Measurements from ENCODE around the gene CDK4. TPM values are rescaled to one million over a fixed set of nuclear protein-coding genes. Genes with fewer than 3 reads are reported as not detected.
A peak's percentile ranks its signal among the peaks of the same experiment; 100 is the strongest.

Gene CDK4
- total RNA-seq: 100 to 1,000 TPM in 3 of 4 donors, 10 to 100 TPM in 1; 95.2 to 137 (median 113) TPM

DNA sequence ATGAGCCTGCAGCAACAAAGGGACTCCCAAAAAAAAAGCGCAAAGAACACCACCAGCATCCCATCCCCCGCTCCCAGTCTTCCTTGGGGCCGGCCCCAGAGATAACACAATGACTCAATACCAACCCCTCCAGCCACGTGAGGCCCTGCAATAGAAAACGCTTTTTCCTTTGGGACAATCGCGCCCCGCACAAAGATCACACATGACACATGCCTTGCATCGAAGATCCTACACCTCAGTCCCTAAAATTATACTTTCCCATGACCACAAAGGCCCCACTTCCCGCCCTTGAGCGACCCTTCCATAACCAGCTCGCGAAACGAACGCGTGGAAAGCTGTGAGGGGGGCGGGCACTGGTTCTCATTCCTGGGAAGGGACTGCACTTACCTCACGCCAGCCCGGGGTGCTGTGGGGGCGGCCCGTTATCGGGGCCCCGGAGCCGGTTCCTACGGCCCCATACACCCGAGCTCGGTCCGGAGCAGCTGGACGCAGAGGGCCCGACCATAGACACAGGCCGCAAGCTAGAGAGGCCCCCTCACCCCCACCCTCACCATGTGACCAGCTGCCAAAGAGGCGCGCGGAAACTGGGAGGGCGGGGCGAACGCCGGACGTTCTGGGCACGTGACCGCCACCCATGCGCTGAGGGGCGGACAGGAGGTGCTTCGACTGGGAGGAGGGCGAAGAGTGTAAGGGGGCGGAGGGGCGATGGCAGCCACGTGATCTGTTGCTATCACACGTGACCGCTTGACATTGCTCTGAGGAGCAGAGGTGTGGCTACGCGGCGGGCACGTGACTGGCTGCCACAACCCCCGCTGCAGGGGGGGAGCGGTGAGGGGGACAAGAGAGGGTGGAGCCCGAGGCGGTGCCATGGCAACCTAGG lies at the start of gene CDK4:
Gene CDK4, minus strand, starts transcription at position 523 of the 880 bp plus-strand sequence. CDS start 593 bp downstream, outside the sequence.
- DNase-seq: peak; percentile 100
- intact Hi-C loops (cut with DNase I): no loop called here
- WGBS, 2 donors: 0% methylated on average over 41 to 44 of the region's 58 CpGs
- H3K36me3 ChIP-seq: peaks cover 21 to 25% of the 10 kb centered on the region in 2 donors
- H3K4me3 ChIP-seq (replicated peaks in 1 of 3): peak within 1 kb of the TSS; percentile 2 to 71 (median 68)
- H3K4me1 ChIP-seq: peaks cover 22 to 39% of the 10 kb centered on the region in 2 donors
- no peaks in the 10 kb centered on the region for H3K9me3 ChIP-seq
- peak; percentile 31 to 85 for TF ChIP-seq POLR2A (IDR thresholded peaks at IDR 0.05)
- TF ChIP-seq, protein P1, sequence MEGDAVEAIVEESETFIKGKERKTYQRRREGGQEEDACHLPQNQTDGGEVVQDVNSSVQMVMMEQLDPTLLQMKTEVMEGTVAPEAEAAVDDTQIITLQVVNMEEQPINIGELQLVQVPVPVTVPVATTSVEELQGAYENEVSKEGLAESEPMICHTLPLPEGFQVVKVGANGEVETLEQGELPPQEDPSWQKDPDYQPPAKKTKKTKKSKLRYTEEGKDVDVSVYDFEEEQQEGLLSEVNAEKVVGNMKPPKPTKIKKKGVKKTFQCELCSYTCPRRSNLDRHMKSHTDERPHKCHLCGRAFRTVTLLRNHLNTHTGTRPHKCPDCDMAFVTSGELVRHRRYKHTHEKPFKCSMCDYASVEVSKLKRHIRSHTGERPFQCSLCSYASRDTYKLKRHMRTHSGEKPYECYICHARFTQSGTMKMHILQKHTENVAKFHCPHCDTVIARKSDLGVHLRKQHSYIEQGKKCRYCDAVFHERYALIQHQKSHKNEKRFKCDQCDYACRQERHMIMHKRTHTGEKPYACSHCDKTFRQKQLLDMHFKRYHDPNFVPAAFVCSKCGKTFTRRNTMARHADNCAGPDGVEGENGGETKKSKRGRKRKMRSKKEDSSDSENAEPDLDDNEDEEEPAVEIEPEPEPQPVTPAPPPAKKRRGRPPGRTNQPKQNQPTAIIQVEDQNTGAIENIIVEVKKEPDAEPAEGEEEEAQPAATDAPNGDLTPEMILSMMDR (IDR thresholded peaks at IDR 0.05): peak in 1 of 6 experiments; percentile 21
- H3K27ac ChIP-seq: peak within 1 kb of the TSS; percentile 63 to 84 (median 84)
- H3K27me3 ChIP-seq: no peaks in the 10 kb centered on the region

DNA sequence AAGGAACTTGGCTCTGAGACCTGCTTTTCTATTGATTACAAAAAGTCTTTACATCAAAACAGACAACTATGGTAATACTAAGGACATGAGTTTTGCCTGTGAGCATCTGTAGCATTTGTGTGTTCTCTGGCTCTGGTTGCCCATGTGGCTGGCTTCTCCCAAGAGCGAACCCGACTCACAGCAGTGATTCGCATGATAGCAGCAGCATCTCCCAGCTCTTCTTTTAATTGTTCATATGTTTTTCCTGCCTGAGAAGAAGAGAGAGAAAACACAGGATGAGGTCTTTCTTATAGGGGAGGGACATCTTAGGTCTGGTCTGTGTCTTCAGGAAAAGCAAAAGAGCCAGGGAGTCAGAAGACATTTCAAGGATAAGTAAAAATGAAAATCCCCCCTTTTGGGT lies 48.9 kb upstream of the CDK4 start:
- intact Hi-C loops (cut with DNase I): no loop called here
- H3K36me3 ChIP-seq: peaks cover 49 to 67% of the 10 kb centered on the region in 2 donors

DNA sequence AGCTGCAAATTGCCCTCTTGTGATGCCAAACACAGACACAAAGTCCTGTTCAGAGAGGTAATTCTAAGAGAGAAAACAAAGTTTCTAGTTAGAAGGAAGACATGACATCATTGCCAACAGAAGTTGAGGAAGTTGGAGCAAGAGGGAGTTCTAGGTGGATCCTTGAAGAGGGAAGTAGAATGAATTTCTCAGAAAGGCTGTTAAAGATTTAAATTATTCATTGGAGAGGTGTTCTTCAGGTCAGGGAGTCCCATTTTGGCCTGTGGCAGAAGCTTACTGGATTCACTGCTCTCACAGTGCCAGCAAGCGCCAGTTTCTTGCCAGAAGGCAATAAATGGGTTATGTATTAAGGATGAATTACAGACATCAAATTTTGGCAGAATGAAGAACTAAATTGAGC lies 45.8 kb upstream of the CDK4 start:
- H3K27me3 ChIP-seq: no peaks in the 10 kb centered on the region

More for the DNA sequence above, 48.9 kb upstream of the CDK4 start:
- Histone ChIP-seq H3K9me3 (no peaks in the 10 kb centered on the region), H3K4me3 (replicated peaks in 1 of 3) (no peak overlapping the region), H3K27ac (no peak overlapping the region), H3K27me3 (no peaks in the 10 kb centered on the region), H3K4me1 (no peaks in the 10 kb centered on the region)
- 95% methylated on average over 3 of the region's 3 CpGs for WGBS, 2 donors
- TF ChIP-seq, protein P1 (IDR thresholded peaks at IDR 0.05): no peak
- no peak for TF ChIP-seq POLR2A (IDR thresholded peaks at IDR 0.05)
- DNase-seq: no peak

DNA sequence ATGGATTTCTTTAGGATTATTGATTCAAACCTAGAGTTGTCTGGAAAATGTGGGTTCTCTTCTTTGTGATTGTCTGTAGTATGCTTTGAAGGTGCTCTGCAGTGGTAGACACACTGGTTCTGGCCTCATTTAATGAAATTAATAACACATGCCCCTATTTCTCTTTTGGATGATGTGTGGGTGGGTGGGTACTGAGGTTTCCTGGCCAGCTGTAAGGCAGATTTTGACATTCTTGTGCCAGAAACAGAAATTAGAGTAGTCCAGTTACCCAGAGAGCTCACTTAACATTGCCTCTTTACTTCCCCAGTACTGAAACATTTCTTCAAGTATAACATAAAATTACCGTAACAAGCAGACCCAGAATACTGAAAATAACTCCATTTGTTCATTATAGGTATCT lies 44.9 kb upstream of the CDK4 start:
- Histone ChIP-seq H3K9me3 (no peaks in the 10 kb centered on the region), H3K27ac (no peak overlapping the region), H3K27me3 (no peaks in the 10 kb centered on the region), H3K36me3 (peaks cover 59 to 64% of the 10 kb centered on the region in 2 donors), H3K4me3 (replicated peaks in 1 of 3) (no peak overlapping the region), H3K4me1 (no peaks in the 10 kb centered on the region)
- DNase-seq: no peak
- intact Hi-C loops (cut with DNase I): no loop called here
- TF ChIP-seq, protein P1 (IDR thresholded peaks at IDR 0.05): no peak
- no peak for TF ChIP-seq POLR2A (IDR thresholded peaks at IDR 0.05)
- 98% methylated on average over 1 of the region's 1 CpG for WGBS, 2 donors

More for the DNA sequence above, 45.8 kb upstream of the CDK4 start:
- no peaks in the 10 kb centered on the region for H3K9me3 ChIP-seq
- 96% methylated on average over 1 of the region's 1 CpG for WGBS, 2 donors
- no peak overlapping the region for H3K4me3 ChIP-seq (replicated peaks in 1 of 3)
- peaks cover 61 to 62% of the 10 kb centered on the region in 2 donors for H3K36me3 ChIP-seq
- intact Hi-C loops (cut with DNase I): no loop called here
- H3K4me1 ChIP-seq: no peaks in the 10 kb centered on the region
- H3K27ac ChIP-seq: no peak overlapping the region
- no peak for DNase-seq
- TF ChIP-seq POLR2A (IDR thresholded peaks at IDR 0.05): no peak
- TF ChIP-seq, protein P1 (IDR thresholded peaks at IDR 0.05): no peak

DNA sequence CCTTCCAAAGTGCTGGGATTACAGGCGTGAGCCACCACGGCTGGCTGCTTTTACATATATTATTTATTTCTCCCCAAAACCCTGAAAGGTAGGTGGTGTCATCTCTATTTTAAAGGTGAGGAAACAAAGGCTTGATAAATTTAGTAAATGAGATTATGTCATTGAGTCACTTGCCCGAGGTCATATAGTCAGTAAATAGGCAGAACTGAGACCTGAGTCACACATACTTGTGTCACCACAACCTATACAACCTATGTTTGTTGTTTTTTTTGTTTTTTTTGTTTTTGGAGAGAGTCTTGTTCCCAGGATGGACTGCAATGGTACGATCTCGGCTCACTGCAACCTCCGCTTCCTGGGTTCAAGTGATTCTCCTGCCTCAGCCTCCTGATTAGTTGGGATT lies 43.2 kb upstream of the CDK4 start:
- 94 to 96% methylated on average over 6 of the region's 6 CpGs for WGBS, 2 donors
- H3K36me3 ChIP-seq: peaks cover 48 to 57% of the 10 kb centered on the region in 2 donors
- intact Hi-C loops (cut with DNase I): no loop called here

More for the DNA sequence above, 43.2 kb upstream of the CDK4 start:
- no peaks in the 10 kb centered on the region for H3K27me3 ChIP-seq
- H3K4me3 ChIP-seq (replicated peaks in 1 of 3): no peak overlapping the region
- TF ChIP-seq, protein P1 (IDR thresholded peaks at IDR 0.05): no peak
- TF ChIP-seq POLR2A (IDR thresholded peaks at IDR 0.05): no peak
- H3K9me3 ChIP-seq: no peaks in the 10 kb centered on the region
- no peak overlapping the region for H3K27ac ChIP-seq
- no peak for DNase-seq
- no peaks in the 10 kb centered on the region for H3K4me1 ChIP-seq

All from thyroid gland (tissue), 4 donors.